Breast epithelium (tissue), 4 donors: ENCODE measurements around the gene SULT1A1. TPM values are rescaled to one million over a fixed set of nuclear protein-coding genes. Genes with fewer than 3 reads are reported as not detected.
"Not testable (repeated sequence)": the region's sequence is repeated elsewhere in the genome, so short reads cannot be mapped to it uniquely, and the experiment has no call there.

ENCODE experiments used
- DNase-seq, 2 donors: peaks; one replicate each; pipeline ENCODE4 v3.0.0-alpha.2; 2019; ENCODE audit warnings: low spot score in 2 of 2
- H3K27ac ChIP-seq, 2 donors: fragments of 200-600 bp; sonication (generic) in 1 of 2; one replicate each; pipeline ENCODE4 v1.5.1; 2016 to 2019; ENCODE audit warnings: mild to moderate bottlenecking in 1 of 2
- H3K27me3 ChIP-seq, 2 donors: fragments of 200-600 bp; sonication (generic) in 1 of 2; one replicate each; pipeline versions ENCODE4 v1.5.1 to v1.6.0; 2017 to 2019; ENCODE audit warnings: control low read depth in 1 of 2, mild to moderate bottlenecking in 1 of 2
- H3K36me3 ChIP-seq: fragments of 200-600 bp; one replicate; pipeline ENCODE4 v1.5.1; 2019
- H3K4me1 ChIP-seq, 2 donors: fragments of 200-600 bp; sonication (generic); one replicate each; pipeline ENCODE4 v1.5.1; 2016 to 2019; ENCODE audit warnings: control low read depth in 1 of 2
- H3K4me3 ChIP-seq, 3 donors: fragments of 200-600 bp; sonication (generic); 1 replicate in 2 of 3; 2 replicates in 1 of 3; pipeline ENCODE4 v1.5.1; 2016 to 2019; ENCODE audit warnings: mild to moderate bottlenecking in 3 of 3, moderate library complexity in 2 of 3
- H3K9me3 ChIP-seq, 2 donors: fragments of 200-600 bp; sonication (generic) in 1 of 2; one replicate each; pipeline ENCODE4 v1.5.1; 2016 to 2019; ENCODE audit warnings: control low read depth in 1 of 2
- POLR2A ChIP-seq: fragments of 450-650 bp; IDR thresholded peaks from one replicate; pipeline ENCODE4 v1.6.1; 2016; ENCODE audit warnings: antibody characterized with exemption, mild to moderate bottlenecking, moderate library complexity
- POLR2AphosphoS5 ChIP-seq, 3 donors: sonication (generic); formaldehyde crosslinking; IDR thresholded peaks; one replicate each; pipeline ENCODE4 v1.6.1; 2017; ENCODE audit warnings: antibody characterized with exemption in 3 of 3
- intact Hi-C: fragments of 100-400 bp; cut with DNase I; formaldehyde crosslinking; loops from one replicate; pipeline ENCODE4 v1.15.1; 2023; ENCODE audit warnings: low total_unique reads
- total RNA-seq, 3 donors: library from RNA; depleted of rRNA; stranded (reverse); fragments of >200 nt; gene quantifications; one replicate each; pipeline ENCODE4 v1.1.0, GENCODE V29; 2016
- TF ChIP-seq, protein P1 (sequence below), 3 donors: fragments of 450-650 bp; IDR thresholded peaks; one replicate each; pipeline ENCODE4 v1.5.1; 2016 to 2017; ENCODE audit warnings: antibody characterized with exemption in 3 of 3, mild to moderate bottlenecking in 3 of 3, moderate library complexity in 3 of 3

Gene SULT1A1
- total RNA-seq, 3 donors from 2014 or later: 25.6 to 54.1 (median 33.4) TPM

DNA sequence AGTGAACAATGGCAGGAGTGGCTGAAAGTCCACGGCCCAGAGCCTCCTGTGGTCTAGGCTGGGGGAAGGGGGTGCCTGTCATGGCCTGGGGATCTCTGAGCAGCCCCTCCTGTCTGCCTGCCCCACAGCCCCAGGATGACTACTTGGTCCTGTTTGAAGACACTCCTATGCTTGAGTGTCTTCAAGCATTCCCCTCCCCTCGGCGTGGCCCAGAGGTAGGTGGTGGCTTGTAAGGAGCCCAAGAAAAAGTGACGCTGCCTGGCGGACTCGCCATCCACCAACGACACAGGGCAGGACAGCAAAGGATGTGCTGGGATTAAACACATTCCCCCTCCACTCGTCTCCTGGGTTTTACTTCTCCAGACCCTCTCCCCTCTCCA is 5.7 kb downstream of the SULT1A1 start:
- Histone ChIP-seq H3K4me3 (no peak overlapping the region), H3K9me3 (no peaks in the 10 kb centered on the region), H3K27ac (no peak overlapping the region), H3K4me1 (no peaks in the 10 kb centered on the region), H3K36me3 (no peaks in the 10 kb centered on the region), H3K27me3 (no peaks in the 10 kb centered on the region)
- intact Hi-C loops: no loop called here
- DNase-seq: no peak
- TF ChIP-seq POLR2AphosphoS5 (IDR thresholded peaks at IDR 0.05) (no peak), POLR2A (no peak)
- TF ChIP-seq, protein P1, sequence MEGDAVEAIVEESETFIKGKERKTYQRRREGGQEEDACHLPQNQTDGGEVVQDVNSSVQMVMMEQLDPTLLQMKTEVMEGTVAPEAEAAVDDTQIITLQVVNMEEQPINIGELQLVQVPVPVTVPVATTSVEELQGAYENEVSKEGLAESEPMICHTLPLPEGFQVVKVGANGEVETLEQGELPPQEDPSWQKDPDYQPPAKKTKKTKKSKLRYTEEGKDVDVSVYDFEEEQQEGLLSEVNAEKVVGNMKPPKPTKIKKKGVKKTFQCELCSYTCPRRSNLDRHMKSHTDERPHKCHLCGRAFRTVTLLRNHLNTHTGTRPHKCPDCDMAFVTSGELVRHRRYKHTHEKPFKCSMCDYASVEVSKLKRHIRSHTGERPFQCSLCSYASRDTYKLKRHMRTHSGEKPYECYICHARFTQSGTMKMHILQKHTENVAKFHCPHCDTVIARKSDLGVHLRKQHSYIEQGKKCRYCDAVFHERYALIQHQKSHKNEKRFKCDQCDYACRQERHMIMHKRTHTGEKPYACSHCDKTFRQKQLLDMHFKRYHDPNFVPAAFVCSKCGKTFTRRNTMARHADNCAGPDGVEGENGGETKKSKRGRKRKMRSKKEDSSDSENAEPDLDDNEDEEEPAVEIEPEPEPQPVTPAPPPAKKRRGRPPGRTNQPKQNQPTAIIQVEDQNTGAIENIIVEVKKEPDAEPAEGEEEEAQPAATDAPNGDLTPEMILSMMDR (IDR thresholded peaks at IDR 0.05): no peak

DNA sequence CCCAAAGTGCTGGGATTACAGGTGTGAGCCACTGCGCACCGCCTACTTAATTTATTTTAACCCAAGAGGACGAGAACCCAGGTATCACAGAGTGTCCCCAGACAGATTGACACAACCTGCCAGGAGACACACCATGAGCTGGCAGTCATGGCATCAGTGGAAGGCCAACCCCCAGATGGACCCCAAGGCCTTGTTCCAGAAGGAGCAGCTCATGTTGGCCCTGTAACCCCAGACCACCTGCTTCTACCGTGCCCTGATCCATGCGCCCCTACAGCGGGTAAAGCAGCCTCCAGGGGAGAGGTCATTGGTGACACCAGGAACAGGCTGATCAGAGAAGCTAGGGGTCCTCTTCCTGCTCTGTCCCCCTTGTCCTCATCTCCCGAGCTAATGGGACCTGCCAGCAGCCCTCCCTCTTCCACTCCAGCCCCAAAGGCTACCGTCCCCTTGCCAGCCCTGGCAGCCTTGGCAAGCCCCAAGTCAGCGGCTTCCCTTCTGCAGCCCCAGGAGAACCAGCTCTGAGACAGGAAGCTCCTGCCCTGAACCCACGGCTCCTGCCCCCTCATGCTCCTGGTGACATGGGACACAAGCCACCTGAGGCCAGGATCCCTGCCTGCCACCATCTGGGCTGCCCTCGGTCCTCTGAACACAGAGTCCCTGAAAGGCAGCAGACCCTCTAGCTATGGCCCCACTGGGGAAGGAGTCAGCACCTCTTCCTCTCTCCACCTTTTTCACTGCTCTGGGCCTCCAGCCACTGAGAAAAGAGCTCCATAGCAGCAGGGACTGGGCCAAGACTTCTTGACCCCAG is 6.3 kb downstream of the SULT1A1 start:
- no peak for DNase-seq
- intact Hi-C loops: no loop called here
- Histone ChIP-seq H3K27me3 (no peaks in the 10 kb centered on the region), H3K9me3 (no peaks in the 10 kb centered on the region), H3K4me1 (no peaks in the 10 kb centered on the region), H3K4me3 (no peak overlapping the region), H3K27ac (no peak overlapping the region), H3K36me3 (no peaks in the 10 kb centered on the region)
- TF ChIP-seq POLR2A (no peak), POLR2AphosphoS5 (IDR thresholded peaks at IDR 0.05) (no peak)

GRCh38 chr16:28602529-28602928 is 7.3 kb downstream of the SULT1A1 start:
- H3K27me3 ChIP-seq: no peaks in the 10 kb centered on the region
- no peak for DNase-seq
- H3K36me3 ChIP-seq: no peaks in the 10 kb centered on the region
- intact Hi-C loops: no loop called here
- TF ChIP-seq POLR2A (no peak), POLR2AphosphoS5 (IDR thresholded peaks at IDR 0.05) (no peak)
- TF ChIP-seq, protein P1 (IDR thresholded peaks at IDR 0.05): no peak
- no peaks in the 10 kb centered on the region for H3K9me3 ChIP-seq
- no peak overlapping the region for H3K27ac ChIP-seq
- H3K4me3 ChIP-seq: no peak overlapping the region
- H3K4me1 ChIP-seq: no peaks in the 10 kb centered on the region

GRCh38 chr16:28602062-28602461 is 7.8 kb downstream of the SULT1A1 start:
- H3K27ac ChIP-seq, intact Hi-C loops, H3K36me3 ChIP-seq, H3K4me1 ChIP-seq, DNase-seq, H3K9me3 ChIP-seq, H3K4me3 ChIP-seq, H3K27me3 ChIP-seq: not testable (repeated sequence)

DNA sequence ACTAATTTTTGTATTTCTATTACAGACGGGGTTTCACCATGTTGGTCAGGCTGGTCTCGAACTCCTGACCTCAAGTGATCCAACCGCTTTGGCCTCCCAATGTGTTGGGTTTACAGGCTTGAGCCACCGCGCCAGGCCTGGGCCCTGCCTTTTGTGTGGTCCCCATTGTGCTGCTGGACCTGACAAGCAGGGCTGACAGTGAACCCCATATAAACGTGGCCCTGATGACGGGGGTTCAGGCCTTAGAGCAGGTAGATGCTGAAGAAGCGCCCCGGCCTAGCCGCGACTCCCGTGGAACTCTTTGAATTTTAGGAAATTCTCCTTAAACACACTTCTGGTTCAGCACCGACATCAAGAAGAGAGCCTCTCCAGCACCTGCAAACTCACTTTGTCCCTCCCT is 8.3 kb downstream of the SULT1A1 start:
- H3K4me1 ChIP-seq, DNase-seq, H3K4me3 ChIP-seq, H3K9me3 ChIP-seq, H3K27ac ChIP-seq, H3K27me3 ChIP-seq, intact Hi-C loops, H3K36me3 ChIP-seq: not testable (repeated sequence)

- H3K27me3 ChIP-seq, H3K9me3 ChIP-seq, H3K27ac ChIP-seq, H3K4me3 ChIP-seq, H3K36me3 ChIP-seq, intact Hi-C loops, DNase-seq, H3K4me1 ChIP-seq: not testable (repeated sequence)
Measured at GRCh38 chr16:28600965-28601364, 8.9 kb downstream of the SULT1A1 start.

GRCh38 chr16:28599377-28600285 is 10.2 kb downstream of the SULT1A1 start:
- H3K27me3 ChIP-seq, H3K4me1 ChIP-seq, H3K4me3 ChIP-seq, intact Hi-C loops, H3K36me3 ChIP-seq, H3K27ac ChIP-seq, H3K9me3 ChIP-seq, DNase-seq: not testable (repeated sequence)
